WTC11 (cell line): Measurements from ENCODE around the gene P2RX4. TPM values are rescaled to one million over a fixed set of nuclear protein-coding genes. Genes with fewer than 3 reads are reported as not detected.
"Not testable (repeated sequence)": the region's sequence is repeated elsewhere in the genome, so short reads cannot be mapped to it uniquely, and the experiment has no call there.

Source experiments
- ATAC-seq: fragments of 200-7000 bp; cut with Tn5 transposase; 2 replicates; pipeline ENCODE4 v1.10.0; 2021; ENCODE audit warnings: mild to moderate bottlenecking, moderate library complexity
- CTCF ChIA-PET: fragments of 300-600 bp; sonication (Branson Sonifier 250); formaldehyde crosslinking; loops from one replicate; lab custom pipeline; 2021; ENCODE audit warnings: antibody characterized with exemption; lab: Charles Lee
- POLR2A ChIA-PET: fragments of 350-600 bp; sonication (Branson Sonifier 250); formaldehyde crosslinking; loops from one replicate; lab custom pipeline; 2021; ENCODE audit warnings: antibody characterized with exemption; lab: Charles Lee
- DNase-seq: peaks from one replicate; pipeline ENCODE4 v3.0.0; 2021; ENCODE audit warnings: low spot score
- H3K27ac Mint-ChIP-seq: 2 replicates; pipeline ENCODE4 v1.8.0; 2021; ENCODE audit warnings: mixed read lengths
- H3K27me3 Mint-ChIP-seq: 2 replicates; pipeline ENCODE4 v1.8.0; 2021; ENCODE audit warnings: low read depth, mild to moderate bottlenecking, moderate library complexity, mixed read lengths
- H3K36me3 Mint-ChIP-seq: 2 replicates; pipeline ENCODE4 v1.8.0; 2021; ENCODE audit warnings: mixed read lengths
- H3K4me1 Mint-ChIP-seq: 2 replicates; pipeline ENCODE4 v1.8.0; 2022; ENCODE audit warnings: mixed read lengths
- H3K4me3 Mint-ChIP-seq: 2 replicates; pipeline ENCODE4 v1.8.0; 2021; ENCODE audit warnings: mild to moderate bottlenecking, moderate library complexity, mixed read lengths
- H3K9me3 Mint-ChIP-seq: 2 replicates; pipeline ENCODE4 v1.8.0; 2021; ENCODE audit warnings: mixed read lengths
- ATF2 ChIP-seq: sonication (generic); formaldehyde crosslinking; IDR thresholded peaks from 2 replicates; pipeline ENCODE4 v1.8.1; 2022; ENCODE audit warnings: low read depth, missing genetic modification reagents, borderline replicate concordance
- CBFB ChIP-seq: sonication (generic); formaldehyde crosslinking; IDR thresholded peaks from 2 replicates; pipeline ENCODE4 v1.8.1; 2022; ENCODE audit warnings: mild to moderate bottlenecking, low read depth, missing genetic modification reagents
- CREM ChIP-seq: sonication (generic); formaldehyde crosslinking; IDR thresholded peaks from 2 replicates; pipeline ENCODE4 v1.8.1; 2022; ENCODE audit warnings: mild to moderate bottlenecking, missing genetic modification reagents, moderate library complexity
- CTCF ChIP-seq: fragments of 200-600 bp; IDR thresholded peaks from 2 replicates; pipeline ENCODE4 v1.8.0; 2022; ENCODE audit warnings: antibody characterized with exemption
- ESRRA ChIP-seq: sonication (generic); formaldehyde crosslinking; IDR thresholded peaks from 2 replicates; pipeline ENCODE4 v1.8.1; 2022; ENCODE audit warnings: mild to moderate bottlenecking, missing genetic modification reagents, borderline replicate concordance
- FOXK1 ChIP-seq: sonication (generic); formaldehyde crosslinking; IDR thresholded peaks from 2 replicates; pipeline ENCODE4 v1.8.0; 2022; ENCODE audit warnings: mild to moderate bottlenecking, moderate library complexity, missing genetic modification reagents
- FOXP1 ChIP-seq: sonication (generic); formaldehyde crosslinking; IDR thresholded peaks from 2 replicates; pipeline ENCODE4 v1.8.0; 2022; ENCODE audit warnings: missing genetic modification reagents, mild to moderate bottlenecking, moderate library complexity, borderline replicate concordance
- KAT7 ChIP-seq: sonication (generic); formaldehyde crosslinking; IDR thresholded peaks from 2 replicates; pipeline ENCODE4 v1.8.1; 2023; ENCODE audit warnings: missing genetic modification reagents, mild to moderate bottlenecking, borderline replicate concordance
- MYBL2 ChIP-seq: sonication (generic); formaldehyde crosslinking; IDR thresholded peaks from 2 replicates; pipeline ENCODE4 v1.8.1; 2023; ENCODE audit warnings: mild to moderate bottlenecking, moderate library complexity, missing genetic modification reagents
- NFATC4 ChIP-seq: fragments of 250-450 bp; sonication (Bioruptor Pico); IDR thresholded peaks from 2 replicates; pipeline ENCODE4 v1.9.0; 2021; ENCODE audit warnings: mild to moderate bottlenecking
- OVOL2 ChIP-seq: fragments of 250-450 bp; sonication (Bioruptor Pico); IDR thresholded peaks from 2 replicates; pipeline ENCODE4 v1.9.0; 2021; ENCODE audit warnings: mild to moderate bottlenecking, borderline replicate concordance
- TCF7 ChIP-seq: sonication (generic); formaldehyde crosslinking; IDR thresholded peaks from 2 replicates; pipeline ENCODE4 v1.8.0; 2022; ENCODE audit warnings: mild to moderate bottlenecking, low read depth, missing genetic modification reagents, moderate library complexity
- TEAD4 ChIP-seq: sonication (generic); formaldehyde crosslinking; IDR thresholded peaks from 2 replicates; pipeline ENCODE4 v1.8.0; 2022; ENCODE audit warnings: mild to moderate bottlenecking, missing genetic modification reagents
- USF2 ChIP-seq: sonication (generic); formaldehyde crosslinking; IDR thresholded peaks from 2 replicates; pipeline ENCODE4 v1.8.1; 2023; ENCODE audit warnings: mild to moderate bottlenecking, missing genetic modification reagents, moderate library complexity
- ZNF219 ChIP-seq: sonication (generic); formaldehyde crosslinking; IDR thresholded peaks from 2 replicates; pipeline ENCODE4 v1.8.0; 2023; ENCODE audit warnings: missing genetic modification reagents, mild to moderate bottlenecking, borderline replicate concordance
- ZNF396 ChIP-seq: fragments of 250-450 bp; sonication (Bioruptor Pico); IDR thresholded peaks from 2 replicates; pipeline ENCODE4 v1.8.0; 2021; ENCODE audit warnings: mild to moderate bottlenecking, moderate library complexity, borderline replicate concordance
- ZNF423 ChIP-seq: fragments of 250-450 bp; sonication (Bioruptor Pico); IDR thresholded peaks from 2 replicates; pipeline ENCODE4 v2.1.2; 2022; ENCODE audit warnings: mild to moderate bottlenecking, moderate library complexity
- ZNF425 ChIP-seq: fragments of 250-450 bp; sonication (Bioruptor Pico); conservative IDR thresholded peaks from 2 replicates; pipeline ENCODE4 v1.9.0; 2021; ENCODE audit warnings: mild to moderate bottlenecking
- total RNA-seq: library from RNA; stranded (reverse); gene quantifications from 3 replicates; pipeline ENCODE4 v1.2.3, GENCODE V29; 2021

The P2RX4 gene
- total RNA-seq, 1 experiment from 2014 or later, result 13.9 TPM

GRCh38 chr12:121255433-121255832, 45.5 kb downstream of the P2RX4 start (continued):
- no peak for TF ChIP-seq CTCF
- TF ChIP-seq, all 79 proteins: peak for 0

- POLR2A ChIA-PET, result interaction anchor here (0.7 kb wide), 1 partner anchor 188 kb away, joined by 4 read pairs; no protein-coding TSS in a partner anchor
- CTCF ChIA-PET, ATAC-seq, H3K27me3 Mint-ChIP-seq, H3K9me3 Mint-ChIP-seq, H3K4me3 Mint-ChIP-seq, DNase-seq, H3K27ac Mint-ChIP-seq, H3K4me1 Mint-ChIP-seq: not testable (repeated sequence)
- H3K36me3 Mint-ChIP-seq, result peaks cover 52% of the 10 kb centered on the region
These were observed 47.9 kb downstream of the P2RX4 start for GRCh38 chr12:121257704-121258449.

- DNase-seq, result no peak
- no peak for ATAC-seq
- H3K9me3 Mint-ChIP-seq, result no peaks in the 10 kb centered on the region
- H3K36me3 Mint-ChIP-seq, result peaks cover 45% of the 10 kb centered on the region
- no peak overlapping the region for H3K4me3 Mint-ChIP-seq
- H3K27ac Mint-ChIP-seq, result no peak overlapping the region
- no peaks in the 10 kb centered on the region for H3K4me1 Mint-ChIP-seq
- CTCF ChIA-PET, result no interaction called here
- TF ChIP-seq FOXP1 (CRISPR knock-in tag) (no peak), ATF2 (CRISPR knock-in tag) (no peak), TCF7 (CRISPR knock-in tag) (no peak), ESRRA (CRISPR knock-in tag) (no peak), ZNF396 (CRISPR knock-in tag) (no peak), ZNF423 (CRISPR knock-in tag) (no peak), ZNF219 (CRISPR knock-in tag) (no peak), KAT7 (no peak), ZNF425 (no peak), OVOL2 (CRISPR knock-in tag) (no peak), TEAD4 (CRISPR knock-in tag) (no peak), NFATC4 (CRISPR knock-in tag) (no peak), FOXK1 (CRISPR knock-in tag) (no peak), USF2 (no peak), CBFB (no peak), MYBL2 (CRISPR knock-in tag) (no peak), CREM (CRISPR knock-in tag) (no peak)
- no peaks in the 10 kb centered on the region for H3K27me3 Mint-ChIP-seq
- POLR2A ChIA-PET, result no interaction called here
These were observed 49.1 kb downstream of the P2RX4 start for GRCh38 chr12:121259074-121259473.
